ENCODE measurements around the gene MYEF2.

- TF ChIP-seq FOSL1 (IDR thresholded peaks at IDR 0.05; ENCODE audit: insufficient read depth, low read depth, low read length) = no peak
- no peak for TF ChIP-seq CTCF (IDR thresholded peaks at IDR 0.05; ENCODE audit: control extremely low read depth in 1 of 3, insufficient read depth in 1 of 3, low read depth in 1 of 3, low read length in 3 of 3)
- TF ChIP-seq POLR2AphosphoS5 (IDR thresholded peaks at IDR 0.05; ENCODE audit: low read depth, low read length) = no peak
- no peak for TF ChIP-seq POLR2A (IDR thresholded peaks at IDR 0.05; ENCODE audit: control extremely low read depth in 1 of 2, low read depth in 2 of 2, low read length in 2 of 2)
- TF ChIP-seq HDAC6 (IDR thresholded peaks at IDR 0.05; ENCODE audit: low read depth, low read length) = no peak
- TF ChIP-seq USF2 (IDR thresholded peaks at IDR 0.05; ENCODE audit: low read length) = no peak
- TF ChIP-seq CHD2 (IDR thresholded peaks at IDR 0.05; ENCODE audit: low read length) = no peak
- TF ChIP-seq TCF12 (IDR thresholded peaks at IDR 0.05; ENCODE audit: low read depth, low read length) = no peak
- no peak for TF ChIP-seq JUND (IDR thresholded peaks at IDR 0.05; ENCODE audit: low read length)
- no peak for TF ChIP-seq SP4 (IDR thresholded peaks at IDR 0.05; ENCODE audit: low read length)
- no peak for TF ChIP-seq TBP (IDR thresholded peaks at IDR 0.05; ENCODE audit: low read depth, low read length)
- TF ChIP-seq RFX5 (IDR thresholded peaks at IDR 0.05; ENCODE audit: borderline replicate concordance, low read depth, low read length) = no peak
- TF ChIP-seq ATF3 (IDR thresholded peaks at IDR 0.05; ENCODE audit: insufficient read depth, low read depth, low read length) = no peak
Observed at GRCh38 chr15:48143856-48144255, 34.2 kb downstream of the MYEF2 start.
